Measurements from ENCODE around the gene NIPBL.

NIPBL gene

GRCh38 chr5:37014321-37014720 is 137.8 kb downstream of the NIPBL start:
- H3K4me3 Mint-ChIP-seq: no peak overlapping the region
- H3K36me3 Mint-ChIP-seq (ENCODE audit: low read depth): peaks cover 50% of the 10 kb centered on the region
- H3K9me3 Mint-ChIP-seq: no peaks in the 10 kb centered on the region
- H3K27me3 Mint-ChIP-seq (ENCODE audit: low read depth): no peaks in the 10 kb centered on the region
- H3K4me1 Mint-ChIP-seq: no peaks in the 10 kb centered on the region
- TF ChIP-seq CTCF (IDR thresholded peaks at IDR 0.05; ENCODE audit: unreplicated experiment in 3 of 3): no peak
- no peak overlapping the region for H3K27ac Mint-ChIP-seq

GRCh38 chr5:37015795-37016666 is 139.5 kb downstream of the NIPBL start:
- Mint-ChIP-seq H3K36me3 (ENCODE audit: low read depth) (peaks cover 52% of the 10 kb centered on the region), H3K4me3 (no peak overlapping the region), H3K4me1 (no peaks in the 10 kb centered on the region), H3K9me3 (no peaks in the 10 kb centered on the region), H3K27me3 (ENCODE audit: low read depth) (no peaks in the 10 kb centered on the region), H3K27ac (no peak overlapping the region)
- TF ChIP-seq CTCF (IDR thresholded peaks at IDR 0.05; ENCODE audit: unreplicated experiment in 3 of 3): no peak

GRCh38 chr5:37028910-37029309 is 152.3 kb downstream of the NIPBL start:
- Mint-ChIP-seq H3K9me3 (no peaks in the 10 kb centered on the region), H3K4me3 (no peak overlapping the region), H3K27me3 (ENCODE audit: low read depth) (no peaks in the 10 kb centered on the region), H3K4me1 (no peaks in the 10 kb centered on the region), H3K27ac (no peak overlapping the region), H3K36me3 (ENCODE audit: low read depth) (peaks cover 73% of the 10 kb centered on the region)
- TF ChIP-seq CTCF (IDR thresholded peaks at IDR 0.05; ENCODE audit: unreplicated experiment in 3 of 3): no peak

- Mint-ChIP-seq H3K4me3 (no peak overlapping the region), H3K4me1 (no peaks in the 10 kb centered on the region), H3K9me3 (no peaks in the 10 kb centered on the region), H3K27me3 (ENCODE audit: low read depth) (no peaks in the 10 kb centered on the region), H3K27ac (no peak overlapping the region), H3K36me3 (ENCODE audit: low read depth) (peaks cover 73% of the 10 kb centered on the region)
- no peak for TF ChIP-seq CTCF (IDR thresholded peaks at IDR 0.05; ENCODE audit: unreplicated experiment in 3 of 3)
Observed at GRCh38 chr5:37029436-37029835, 152.9 kb downstream of the NIPBL start.

GRCh38 chr5:37034955-37035354 is 158.4 kb downstream of the NIPBL start:
- no peaks in the 10 kb centered on the region for H3K27me3 Mint-ChIP-seq (ENCODE audit: low read depth)
- peaks cover 44% of the 10 kb centered on the region for H3K36me3 Mint-ChIP-seq (ENCODE audit: low read depth)
- TF ChIP-seq CTCF (IDR thresholded peaks at IDR 0.05; ENCODE audit: unreplicated experiment in 3 of 3): no peak

GRCh38 chr5:37037840-37038239 is 161.3 kb downstream of the NIPBL start:
- Mint-ChIP-seq H3K4me1 (peaks cover 5% of the 10 kb centered on the region), H3K36me3 (ENCODE audit: low read depth) (peaks cover 40% of the 10 kb centered on the region), H3K9me3 (no peaks in the 10 kb centered on the region), H3K4me3 (no peak overlapping the region), H3K27me3 (ENCODE audit: low read depth) (no peaks in the 10 kb centered on the region), H3K27ac (no peak overlapping the region)
- no peak for TF ChIP-seq CTCF (IDR thresholded peaks at IDR 0.05; ENCODE audit: unreplicated experiment in 3 of 3)

More at GRCh38 chr5:37034955-37035354, 158.4 kb downstream of the NIPBL start:
- H3K4me1 Mint-ChIP-seq: peaks cover 5% of the 10 kb centered on the region
- H3K9me3 Mint-ChIP-seq: no peaks in the 10 kb centered on the region
- no peak overlapping the region for H3K4me3 Mint-ChIP-seq
- peak overlapping the region in 1 of 3 experiments; percentile 59 for H3K27ac Mint-ChIP-seq

Data from nephron (organoid).